Jurkat, Clone E6-1 (cell line): ENCODE data around the gene SLC23A2.

Experiments
- DNase-seq: peaks from one replicate; pipeline ENCODE4 v3.0.0-alpha.2; 2011; ENCODE audit warnings: low read depth, low spot score
- H3K4me3 ChIP-seq: 2 replicates; pipeline ENCODE4 v1.5.1; 2011; ENCODE audit warnings: mild to moderate bottlenecking, low read length, control low read depth, moderate library complexity

The SLC23A2 gene

DNA sequence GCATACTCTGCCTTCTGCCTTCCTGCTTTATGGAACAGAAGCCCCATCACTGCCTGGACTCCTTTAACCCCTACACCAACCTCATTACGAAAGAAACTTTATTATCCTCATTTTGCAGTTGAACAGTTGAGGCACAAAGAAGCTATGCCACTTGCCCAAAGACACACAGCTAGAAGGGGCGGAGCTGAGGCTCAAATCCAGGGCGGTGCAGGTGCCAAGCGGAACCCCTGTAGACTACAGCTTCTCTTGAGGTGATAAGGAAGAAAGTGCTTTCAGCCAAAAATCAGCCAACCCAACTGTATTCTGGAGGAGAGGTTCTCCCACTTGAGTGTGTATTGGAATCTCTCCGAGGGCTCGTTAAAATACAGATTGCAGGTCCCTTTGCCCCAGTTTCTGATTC lies 189.1 kb downstream of the SLC23A2 start:
- no peak overlapping the region for H3K4me3 ChIP-seq

GRCh38 chr20:4811661-4812181 lies 189.6 kb downstream of the SLC23A2 start:
- DNase-seq, result peak; percentile 75
- H3K4me3 ChIP-seq, result no peak overlapping the region; the same call in 1 of the 2 replicates

More for the DNA sequence above, 189.1 kb downstream of the SLC23A2 start:
- DNase-seq, result peak; percentile 23

DNA sequence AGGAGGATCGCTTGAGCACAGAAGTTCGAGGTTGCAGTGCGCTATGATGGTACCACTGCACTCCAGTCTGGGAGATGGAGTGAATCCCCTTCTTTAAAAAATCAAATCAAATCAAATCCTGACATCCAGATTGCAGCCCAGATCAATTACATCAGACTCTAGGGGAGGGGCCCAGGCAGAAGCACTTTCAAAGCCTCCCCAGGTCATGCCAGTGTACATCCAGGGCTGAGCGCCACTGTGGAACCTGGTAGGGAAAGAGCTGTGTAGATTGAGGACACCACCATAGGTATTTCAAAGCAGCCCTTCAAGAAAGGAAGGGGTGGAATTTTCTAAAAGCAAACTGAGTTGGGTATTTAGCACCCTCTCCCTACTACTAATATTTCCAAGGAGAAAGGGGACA lies 190.1 kb downstream of the SLC23A2 start:
- H3K4me3 ChIP-seq, result no peak overlapping the region
- no peak for DNase-seq

GRCh38 chr20:4810426-4811019 lies 190.8 kb downstream of the SLC23A2 start:
- no peak for DNase-seq
- no peak overlapping the region for H3K4me3 ChIP-seq

DNA sequence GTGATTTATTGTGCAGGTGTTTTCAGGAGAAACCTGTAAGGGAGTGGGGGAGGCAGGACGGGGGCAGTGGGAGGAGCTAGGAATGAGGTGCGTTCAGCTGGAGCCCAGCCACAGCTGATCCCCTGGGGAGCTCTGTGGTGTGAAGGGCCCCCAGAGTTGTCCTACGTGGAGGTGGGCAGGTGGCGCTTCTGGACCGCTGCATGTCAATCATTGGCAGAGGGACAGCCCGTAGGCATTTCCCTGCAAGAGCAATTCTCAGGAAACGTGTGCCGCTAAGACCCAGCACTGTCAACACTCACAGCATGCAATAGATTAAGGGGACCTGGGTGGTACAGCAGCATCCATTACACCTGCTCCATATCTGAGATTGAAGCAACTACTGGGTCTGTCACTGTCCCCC lies 191.6 kb downstream of the SLC23A2 start:
- no peak overlapping the region for H3K4me3 ChIP-seq
- no peak for DNase-seq

GRCh38 chr20:4808872-4809271 lies 192.4 kb downstream of the SLC23A2 start:
- no peak overlapping the region for H3K4me3 ChIP-seq
- DNase-seq, result no peak

- DNase-seq, result no peak
- no peak overlapping the region for H3K4me3 ChIP-seq
Observed at GRCh38 chr20:4805663-4806449, 195.5 kb downstream of the SLC23A2 start.

DNA sequence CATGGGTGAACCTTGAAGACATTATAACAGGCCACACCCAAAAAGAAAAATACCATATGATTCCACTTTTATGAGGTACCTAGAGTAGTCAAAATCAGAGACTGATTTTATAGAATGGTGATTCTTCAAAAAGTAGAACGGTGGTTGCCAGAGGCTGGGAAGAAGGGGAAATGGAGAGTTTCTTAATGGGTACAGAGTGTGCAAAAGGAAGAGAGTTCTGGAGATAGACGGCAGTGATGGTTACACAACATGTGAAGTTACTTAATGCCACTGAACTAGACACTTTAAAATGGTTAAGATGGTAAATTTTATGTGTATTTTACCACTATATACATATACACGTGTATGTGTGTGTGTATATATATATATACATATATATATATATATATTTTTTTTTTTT lies 198.8 kb downstream of the SLC23A2 start:
- DNase-seq, result no peak

More for the DNA sequence above, 198.8 kb downstream of the SLC23A2 start:
- no peak overlapping the region for H3K4me3 ChIP-seq
